Activated CD8-positive, alpha-beta memory T cell treated with anti-CD3 and anti-CD28 coated beads for 4 hours (primary cell): ENCODE results near the gene NCK1.

ENCODE experiments used
- DNase-seq, 2 donors: peaks; one replicate each; pipeline ENCODE4 v3.0.0-alpha.2; 2020; ENCODE audit warnings: low read depth in 2 of 2

Gene NCK1

GRCh38 chr3:136908297-136908696 is 46.3 kb downstream of the NCK1 start:
- no peak for DNase-seq

DNA sequence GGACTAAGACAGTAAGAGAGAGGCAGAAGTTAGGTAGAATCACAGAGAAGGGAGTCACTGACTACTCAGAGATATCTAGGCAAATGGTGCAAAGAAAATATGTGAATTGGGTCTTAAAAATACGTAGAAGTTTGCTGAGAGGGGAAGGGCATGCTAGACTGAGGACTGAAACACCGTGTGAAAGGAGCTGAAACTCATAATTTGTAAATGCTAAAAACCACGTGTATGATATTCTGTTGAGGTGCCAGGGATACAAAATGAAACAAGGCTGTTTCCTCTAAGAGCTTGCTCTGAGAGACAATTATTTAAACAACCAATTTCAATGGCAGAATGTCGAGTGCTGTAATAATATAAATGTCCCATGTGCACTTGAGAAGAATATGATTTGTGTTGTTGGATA is 47.2 kb downstream of the NCK1 start:
- DNase-seq, result no peak

DNA sequence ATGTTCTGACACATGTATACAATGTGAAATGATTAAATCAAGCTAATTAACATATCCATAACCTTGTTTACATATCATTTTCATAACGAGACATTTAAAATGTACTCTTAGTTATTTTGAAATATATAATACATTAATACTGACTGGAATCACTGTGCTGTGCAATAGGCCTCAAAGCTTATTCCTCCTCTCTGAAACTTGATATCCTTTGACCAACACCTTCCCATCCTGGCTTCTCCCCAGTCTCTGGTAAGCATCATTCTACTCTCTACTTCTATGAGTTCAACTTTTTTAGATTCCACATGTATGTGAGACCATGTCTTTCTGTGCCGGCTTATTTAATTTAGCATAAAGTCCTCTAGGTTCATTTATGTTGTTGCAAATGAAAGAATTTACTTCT is 48.7 kb downstream of the NCK1 start:
- DNase-seq, result no peak

- DNase-seq, result no peak
Observed at GRCh38 chr3:136913168-136913567, 51.2 kb downstream of the NCK1 start.

DNA sequence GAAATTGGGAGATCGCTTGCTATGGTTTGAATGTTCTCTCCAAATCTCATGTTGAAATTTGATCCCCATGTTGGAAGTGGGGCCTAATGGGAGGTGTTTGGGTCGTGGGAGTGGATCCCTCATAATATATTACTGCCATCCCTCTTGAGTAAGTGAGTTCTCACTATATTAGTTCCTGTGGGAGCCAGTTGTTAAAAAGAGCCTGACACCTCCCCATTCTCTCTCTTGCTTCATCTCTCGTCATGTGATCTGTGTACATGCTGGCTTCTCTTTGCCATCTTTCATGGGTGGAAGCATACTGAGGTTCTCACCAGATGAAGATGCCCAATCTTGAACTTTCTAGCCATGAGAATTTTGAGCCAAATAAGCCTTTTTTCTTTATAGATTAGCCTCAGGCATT is 52.7 kb downstream of the NCK1 start:
- DNase-seq, result no peak

GRCh38 chr3:136916223-136916622 is 54.2 kb downstream of the NCK1 start:
- DNase-seq, result no peak

GRCh38 chr3:136919799-136920580 is 58.0 kb downstream of the NCK1 start:
- no peak for DNase-seq

DNA sequence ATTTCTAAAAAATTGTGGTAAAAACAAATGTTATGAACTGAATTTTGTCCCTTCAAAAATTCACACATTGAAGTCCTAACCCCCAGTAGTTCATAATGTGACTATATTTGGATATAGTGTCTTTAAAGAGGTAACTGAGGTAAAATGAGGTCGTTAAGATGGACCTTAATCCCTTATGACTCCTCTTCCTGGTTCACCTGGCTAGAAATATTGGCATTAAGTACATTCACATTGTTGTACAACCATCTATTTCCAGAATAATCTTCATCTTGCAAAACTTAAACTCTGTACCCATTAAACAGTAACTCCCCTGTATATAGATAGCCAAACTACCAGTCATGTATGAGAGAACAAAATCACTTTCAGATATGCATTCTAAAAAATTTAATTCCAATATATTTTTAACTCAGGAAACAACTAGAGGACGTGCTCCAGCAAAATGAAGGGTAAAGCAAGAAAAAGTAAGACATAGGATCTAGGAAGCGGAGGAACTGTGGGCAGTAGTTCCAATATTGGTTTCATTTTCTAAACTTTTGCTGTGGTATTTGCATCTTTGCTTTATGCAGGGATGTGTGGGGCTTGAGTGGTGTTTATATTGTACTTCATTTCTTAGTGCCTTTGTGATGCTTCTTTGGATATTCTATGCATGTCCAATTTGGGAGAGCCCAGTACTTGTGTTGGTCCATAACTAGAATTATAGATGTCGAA is 59.0 kb downstream of the NCK1 start:
- DNase-seq, result no peak

- no peak for DNase-seq
Observed at GRCh38 chr3:136925425-136926190, 63.6 kb downstream of the NCK1 start.

GRCh38 chr3:136928240-136928639 is 66.2 kb downstream of the NCK1 start:
- DNase-seq, result no peak

DNA sequence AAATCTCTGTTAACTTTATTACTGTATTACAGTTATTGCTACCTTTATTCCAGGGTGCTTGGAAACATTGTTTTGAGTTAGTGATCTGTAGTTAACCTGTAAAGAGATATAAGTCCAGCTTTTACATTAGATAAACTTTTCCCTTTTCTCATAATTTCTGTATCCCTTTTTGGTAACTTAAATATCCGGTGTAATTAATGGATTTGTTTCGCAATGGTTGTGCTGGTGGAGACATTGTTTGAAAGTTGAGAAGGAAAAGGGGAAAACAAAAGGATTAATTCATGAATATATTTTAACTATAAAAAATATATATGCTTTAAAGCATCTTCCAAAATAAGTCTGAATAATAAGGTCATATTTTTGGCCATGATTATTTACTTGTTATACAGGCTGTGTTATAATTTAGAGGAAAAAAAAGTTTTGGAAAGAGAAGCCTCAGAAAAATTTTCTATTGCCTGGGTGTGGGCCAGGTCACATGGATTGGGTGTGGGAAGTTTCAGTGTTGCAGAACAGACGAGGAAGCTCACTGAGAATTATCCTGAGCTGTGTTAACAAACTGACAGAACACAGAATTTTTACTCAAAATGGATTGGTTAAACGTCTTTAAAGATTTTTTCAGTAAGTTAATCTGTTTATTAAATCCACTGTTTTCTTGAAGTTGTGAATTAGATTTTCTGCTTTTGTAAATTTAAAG is 68.1 kb downstream of the NCK1 start:
- DNase-seq, result no peak

- DNase-seq, result no peak
Observed at GRCh38 chr3:136931606-136932005, 69.6 kb downstream of the NCK1 start.

DNA sequence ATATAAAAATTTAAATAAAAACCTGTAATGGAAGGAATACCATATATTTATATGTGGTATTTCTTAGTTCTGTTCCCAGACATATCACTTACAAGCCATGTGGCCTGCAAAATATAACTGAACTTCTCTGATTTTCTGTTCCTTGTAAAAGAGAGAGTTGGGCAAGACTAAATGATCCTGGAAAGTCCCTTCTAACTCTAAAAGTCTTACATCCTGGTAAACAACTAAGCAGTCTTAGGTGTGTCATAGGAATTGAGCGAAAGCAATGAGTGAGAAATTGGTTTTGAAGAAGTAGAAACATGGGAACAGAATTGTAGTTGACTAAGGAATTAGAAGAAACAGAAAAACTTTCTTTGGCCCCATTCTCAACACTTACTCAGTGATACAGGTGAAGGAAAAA is 70.5 kb downstream of the NCK1 start:
- no peak for DNase-seq

DNA sequence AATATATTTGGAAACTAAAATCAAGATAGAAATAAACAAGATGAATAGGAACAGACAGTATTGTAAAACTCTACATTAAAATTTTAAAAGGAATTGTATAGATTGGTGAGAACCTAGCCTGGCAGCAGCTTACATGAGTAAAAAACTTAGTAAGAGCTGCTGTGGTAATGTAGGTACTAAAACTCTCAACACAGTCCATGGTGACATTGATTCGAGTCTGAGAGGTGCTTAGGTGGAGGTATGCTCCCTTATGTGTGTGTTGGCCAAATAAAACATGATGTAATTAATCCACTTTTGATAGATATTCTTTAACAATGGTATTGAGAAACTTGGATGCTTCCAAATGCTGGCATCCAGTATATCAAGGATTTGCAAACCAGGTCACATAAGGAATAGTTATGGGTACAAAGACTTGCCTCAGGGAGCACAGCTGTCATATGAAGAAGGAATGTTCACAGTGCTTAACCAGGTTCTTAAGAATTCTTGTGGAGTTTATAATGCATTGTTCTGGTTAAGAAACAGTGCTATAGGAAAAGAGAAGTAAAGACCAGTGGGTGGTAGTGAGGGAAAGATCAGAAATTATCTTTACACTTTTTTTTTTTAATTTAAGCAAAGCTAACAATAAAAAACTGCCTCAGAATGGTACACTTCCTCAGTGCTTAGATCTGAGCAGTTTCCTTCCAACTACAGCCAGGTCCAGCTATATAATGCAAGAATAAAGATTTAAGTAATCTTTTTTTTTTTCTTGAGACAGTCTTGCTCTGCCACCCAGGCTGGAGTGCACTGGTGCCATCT is 71.2 kb downstream of the NCK1 start:
- DNase-seq, result no peak

- DNase-seq, result no peak
Observed at GRCh38 chr3:136937175-136937574, 75.2 kb downstream of the NCK1 start.

DNA sequence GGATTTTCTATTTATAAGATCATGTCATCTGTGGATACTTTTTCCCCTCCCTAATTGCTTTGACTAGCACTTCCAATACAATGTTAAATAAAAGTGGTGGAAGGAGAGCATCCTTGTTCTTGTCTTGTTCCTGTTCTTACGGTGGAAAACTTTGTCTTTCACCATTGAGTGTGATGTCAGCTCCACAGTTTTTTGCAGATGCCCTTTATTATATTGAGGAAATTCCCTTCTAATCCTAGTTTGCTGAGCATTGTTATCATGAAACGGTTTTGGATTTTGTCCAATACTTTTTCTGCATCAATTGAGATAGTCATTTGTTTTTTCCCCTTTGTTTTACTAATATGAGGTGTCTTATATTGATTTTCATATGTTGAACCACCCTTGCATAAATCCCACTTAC is 75.8 kb downstream of the NCK1 start:
- DNase-seq, result no peak

DNA sequence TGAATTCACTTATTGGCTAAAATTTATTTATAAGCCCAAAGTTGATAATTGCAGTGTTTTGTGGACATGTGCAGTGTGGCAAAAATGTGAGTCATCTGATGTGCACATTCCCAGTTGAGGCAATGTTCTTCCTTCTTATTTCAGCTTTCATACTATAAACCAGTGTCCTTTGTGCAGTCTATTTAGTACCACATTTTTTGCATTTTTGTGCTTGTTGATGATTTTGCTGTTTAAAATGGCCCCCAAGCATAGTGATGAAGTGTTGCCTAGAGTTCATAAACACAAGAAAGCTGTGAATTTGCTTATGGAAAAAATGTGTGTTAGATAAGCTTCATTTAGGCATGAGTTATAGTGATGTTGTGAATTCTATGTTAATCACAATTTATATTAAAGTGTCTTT is 76.3 kb downstream of the NCK1 start:
- no peak for DNase-seq

DNA sequence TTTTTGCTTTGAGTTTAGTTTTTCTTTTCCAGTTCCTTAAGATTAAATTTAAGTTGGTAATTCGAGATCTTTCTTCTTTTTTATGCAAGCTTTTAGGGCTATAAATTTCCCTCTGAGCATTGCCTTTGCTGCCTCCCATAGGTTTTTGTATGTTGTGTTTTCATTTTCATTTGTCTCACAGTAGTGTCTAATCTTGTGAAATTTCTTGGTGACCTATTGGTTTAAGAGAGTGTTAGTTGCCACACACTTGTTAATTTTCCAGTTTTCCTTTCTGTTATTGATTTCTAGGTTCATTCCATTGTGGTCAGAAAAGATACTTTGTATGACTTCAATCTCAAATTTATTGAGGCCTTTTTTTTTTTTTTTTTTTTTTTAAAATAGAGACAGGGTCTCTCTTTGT is 77.5 kb downstream of the NCK1 start:
- no peak for DNase-seq

GRCh38 chr3:136942803-136943202 is 80.8 kb downstream of the NCK1 start:
- no peak for DNase-seq

DNA sequence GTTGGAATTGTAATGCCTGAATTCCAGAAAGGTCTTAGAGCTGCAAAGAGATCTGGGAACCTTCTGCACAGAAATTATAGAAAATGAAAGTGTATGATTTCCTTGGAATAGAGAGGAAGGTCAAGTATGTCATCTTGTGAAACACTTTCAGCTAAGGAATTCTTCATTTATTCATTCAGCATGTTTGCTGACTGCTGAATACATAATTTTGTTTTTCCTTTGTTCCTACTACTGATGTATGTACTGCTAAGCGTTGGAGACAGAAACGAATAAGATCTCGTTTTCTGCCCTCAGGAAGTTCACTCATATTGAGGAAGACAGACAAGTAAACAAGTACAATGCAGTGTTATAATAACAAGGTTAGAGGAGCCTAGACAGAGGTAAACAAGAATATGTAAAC is 81.4 kb downstream of the NCK1 start:
- no peak for DNase-seq

GRCh38 chr3:136946978-136947377 is 85.0 kb downstream of the NCK1 start:
- DNase-seq, result no peak
